Measurements from ENCODE around the gene SPTBN2. TPM values are rescaled to one million over a fixed set of nuclear protein-coding genes. Genes with fewer than 3 reads are reported as not detected.
"Not testable (repeated sequence)": the region's sequence is repeated elsewhere in the genome, so short reads cannot be mapped to it uniquely, and the experiment has no call there.

Gene SPTBN2
- total and polyA plus RNA-seq, 3 donors from 2014 or later, result 116 to 239 (median 159) TPM

DNA sequence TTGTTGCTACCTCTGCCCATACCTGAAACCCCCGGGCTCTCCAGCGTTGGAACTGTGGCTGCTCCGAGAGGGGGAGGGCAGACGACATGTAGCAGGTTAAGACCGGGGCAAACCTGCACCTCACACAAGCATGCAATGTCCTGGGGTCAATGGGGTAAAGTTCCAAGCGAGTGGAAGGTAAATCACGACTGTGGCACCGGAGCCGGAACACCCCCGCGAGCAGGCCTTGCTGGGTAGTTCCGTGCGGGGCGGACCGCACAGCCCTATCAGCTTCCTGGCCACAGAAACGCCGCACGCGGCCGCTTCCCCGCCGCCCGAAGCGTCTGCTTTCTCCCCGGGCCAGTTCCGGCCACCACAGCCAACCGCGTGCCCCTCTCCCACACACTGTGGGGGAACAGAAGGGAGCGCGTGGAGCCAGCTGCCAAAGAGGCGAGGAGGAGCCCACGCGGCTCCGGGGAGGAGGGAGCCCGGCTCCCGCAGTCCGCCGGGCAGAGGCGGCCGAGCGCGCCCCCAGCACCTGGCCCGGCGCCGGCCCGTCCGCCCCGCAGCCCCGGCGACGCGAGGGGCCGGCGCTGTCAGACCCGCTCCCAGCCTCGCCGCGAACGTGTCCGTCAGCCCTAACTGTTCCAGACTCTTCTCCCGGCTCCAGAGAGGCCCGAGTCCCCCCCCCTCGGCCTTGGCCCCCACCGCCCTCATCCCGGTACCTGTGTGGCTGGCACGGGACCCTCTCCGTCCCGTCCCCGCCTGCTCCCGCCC, 1.6 kb downstream of the SPTBN2 start:
- Histone ChIP-seq H3K9me3 (no peaks in the 10 kb centered on the region), H3K36me3 (ENCODE audit: low read depth, missing control alignments) (no peaks in the 10 kb centered on the region), H3K27me3 (no peaks in the 10 kb centered on the region), H3K4me3 (peak overlapping the region; percentile 52 to 59), H3K4me1 (peaks cover 12% of the 10 kb centered on the region), H3K27ac (peak overlapping the region; percentile 45 to 68)
- WGBS, 2 donors, result 3 to 49% methylated on average over 5 to 42 of the region's 70 CpGs
- no peak for TF ChIP-seq POLR2A (IDR thresholded peaks at IDR 0.05)
- TF ChIP-seq, protein P1, sequence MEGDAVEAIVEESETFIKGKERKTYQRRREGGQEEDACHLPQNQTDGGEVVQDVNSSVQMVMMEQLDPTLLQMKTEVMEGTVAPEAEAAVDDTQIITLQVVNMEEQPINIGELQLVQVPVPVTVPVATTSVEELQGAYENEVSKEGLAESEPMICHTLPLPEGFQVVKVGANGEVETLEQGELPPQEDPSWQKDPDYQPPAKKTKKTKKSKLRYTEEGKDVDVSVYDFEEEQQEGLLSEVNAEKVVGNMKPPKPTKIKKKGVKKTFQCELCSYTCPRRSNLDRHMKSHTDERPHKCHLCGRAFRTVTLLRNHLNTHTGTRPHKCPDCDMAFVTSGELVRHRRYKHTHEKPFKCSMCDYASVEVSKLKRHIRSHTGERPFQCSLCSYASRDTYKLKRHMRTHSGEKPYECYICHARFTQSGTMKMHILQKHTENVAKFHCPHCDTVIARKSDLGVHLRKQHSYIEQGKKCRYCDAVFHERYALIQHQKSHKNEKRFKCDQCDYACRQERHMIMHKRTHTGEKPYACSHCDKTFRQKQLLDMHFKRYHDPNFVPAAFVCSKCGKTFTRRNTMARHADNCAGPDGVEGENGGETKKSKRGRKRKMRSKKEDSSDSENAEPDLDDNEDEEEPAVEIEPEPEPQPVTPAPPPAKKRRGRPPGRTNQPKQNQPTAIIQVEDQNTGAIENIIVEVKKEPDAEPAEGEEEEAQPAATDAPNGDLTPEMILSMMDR (IDR thresholded peaks at IDR 0.05), result no peak
- intact Hi-C loops (cut with DNase I; ENCODE audit: low total_unique reads), result no loop called here
- peak; percentile 46 for DNase-seq

DNA sequence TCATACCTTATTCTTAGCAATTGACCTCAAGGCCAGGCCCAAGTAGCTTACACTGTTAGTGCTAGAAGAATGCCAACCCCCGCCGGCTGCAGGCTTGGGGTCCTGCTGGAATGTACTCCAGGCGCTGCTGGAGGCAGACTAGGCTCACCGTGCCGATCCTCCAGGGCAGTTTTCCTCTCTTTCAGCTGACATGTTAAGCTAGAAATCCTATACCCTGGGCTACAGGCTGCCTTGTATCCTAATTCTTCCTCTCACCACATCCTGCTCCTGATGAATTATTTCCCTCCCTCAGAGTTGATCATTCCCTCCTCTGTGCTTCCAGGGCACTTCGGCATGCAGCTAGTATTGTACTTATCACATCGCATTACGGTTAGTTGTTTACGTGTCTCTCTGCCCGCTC, 3.4 kb downstream of the SPTBN2 start:
- Histone ChIP-seq H3K4me3 (no peak overlapping the region), H3K4me1 (peaks cover 12% of the 10 kb centered on the region), H3K9me3 (no peaks in the 10 kb centered on the region), H3K27me3 (no peaks in the 10 kb centered on the region), H3K36me3 (ENCODE audit: low read depth, missing control alignments) (no peaks in the 10 kb centered on the region), H3K27ac (no peak overlapping the region)
- TF ChIP-seq, protein P1 (IDR thresholded peaks at IDR 0.05), result no peak
- no peak for TF ChIP-seq POLR2A (IDR thresholded peaks at IDR 0.05)
- WGBS, 2 donors, result 74 to 83% methylated on average over 10 of the region's 10 CpGs
- intact Hi-C loops (cut with DNase I; ENCODE audit: low total_unique reads), result no loop called here
- DNase-seq, result no peak

DNA sequence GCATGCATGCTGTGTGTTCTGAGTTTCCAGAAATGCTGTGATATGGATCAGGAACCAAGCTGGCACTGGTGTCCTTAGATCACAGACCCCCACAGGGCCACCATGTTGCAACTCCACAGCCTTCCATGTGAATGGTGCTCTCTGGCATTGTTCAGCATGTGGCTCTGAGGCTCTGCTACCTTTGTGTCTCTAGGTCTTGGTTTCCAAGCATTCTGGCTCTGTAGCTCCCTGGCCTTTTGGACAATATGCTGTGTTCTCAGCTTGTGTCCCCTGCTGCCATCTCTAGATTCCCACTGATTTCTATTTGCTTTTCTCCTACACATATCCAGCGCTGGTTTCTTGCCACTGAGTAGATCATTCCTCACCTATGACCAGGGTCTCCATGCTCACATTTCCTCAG, 3.9 kb downstream of the SPTBN2 start:
- 96 to 100% methylated on average over 1 of the region's 1 CpG for WGBS, 2 donors
- intact Hi-C loops (cut with DNase I; ENCODE audit: low total_unique reads), result no loop called here
- no peaks in the 10 kb centered on the region for H3K27me3 ChIP-seq

DNA sequence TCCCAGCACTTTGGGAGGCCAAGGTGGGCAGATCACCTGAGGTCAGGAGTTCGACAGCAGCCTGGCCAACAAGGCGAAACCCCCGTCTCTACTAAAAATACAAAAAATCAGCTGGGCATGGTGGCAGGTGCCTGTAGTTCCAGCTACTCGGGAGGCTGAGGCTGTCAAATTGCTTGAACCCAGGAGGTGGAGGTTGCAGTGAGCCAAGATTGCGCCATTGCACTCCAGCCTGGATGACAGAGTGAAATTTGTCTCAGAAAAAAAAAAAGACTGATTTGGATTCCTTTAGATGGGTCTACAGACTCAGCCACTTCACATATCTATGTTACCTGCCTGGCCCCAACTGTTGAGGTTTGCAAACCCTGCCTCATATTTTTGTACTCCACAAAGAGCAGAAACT, 4.8 kb downstream of the SPTBN2 start:
- DNase-seq; H3K9me3 ChIP-seq; H3K27ac ChIP-seq; intact Hi-C loops (cut with DNase I; ENCODE audit: low total_unique reads); H3K36me3 ChIP-seq (ENCODE audit: low read depth, missing control alignments); H3K4me3 ChIP-seq; H3K27me3 ChIP-seq: not testable (repeated sequence)
- H3K4me1 ChIP-seq, result peaks cover 12% of the 10 kb centered on the region
- WGBS, 2 donors, result 87 to 95% methylated on average over 5 of the region's 5 CpGs

More for the DNA sequence above, 3.9 kb downstream of the SPTBN2 start:
- H3K27ac ChIP-seq, result no peak overlapping the region
- no peaks in the 10 kb centered on the region for H3K36me3 ChIP-seq (ENCODE audit: low read depth, missing control alignments)
- DNase-seq, result no peak
- TF ChIP-seq POLR2A (IDR thresholded peaks at IDR 0.05), result no peak
- TF ChIP-seq, protein P1 (IDR thresholded peaks at IDR 0.05), result no peak
- no peaks in the 10 kb centered on the region for H3K9me3 ChIP-seq
- no peak overlapping the region for H3K4me3 ChIP-seq
- peaks cover 12% of the 10 kb centered on the region for H3K4me1 ChIP-seq

DNA sequence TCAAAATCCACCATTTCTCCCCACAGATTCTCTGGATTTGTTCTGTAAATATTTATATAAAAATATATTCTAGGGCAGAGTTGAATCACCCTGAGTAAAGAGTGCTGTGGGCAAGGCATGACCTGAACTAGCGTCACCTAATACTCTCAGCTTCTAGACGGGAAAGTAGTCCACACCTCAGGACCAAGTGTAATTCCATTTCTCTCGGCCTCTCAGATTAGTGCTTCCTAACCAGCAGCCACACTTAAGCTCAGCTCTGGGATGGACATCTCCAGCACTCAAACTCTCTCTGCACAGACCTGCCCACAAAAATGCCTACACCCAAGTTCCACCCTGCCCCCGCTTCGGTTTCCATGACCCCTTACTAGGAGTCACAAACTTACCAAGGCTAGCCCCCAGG, 5.3 kb downstream of the SPTBN2 start:
- WGBS, 2 donors, result 90 to 94% methylated on average over 5 of the region's 5 CpGs
- no peak overlapping the region for H3K4me3 ChIP-seq
- H3K27me3 ChIP-seq, result no peaks in the 10 kb centered on the region
- no peak overlapping the region for H3K27ac ChIP-seq
- TF ChIP-seq POLR2A (IDR thresholded peaks at IDR 0.05), result no peak
- TF ChIP-seq, protein P1 (IDR thresholded peaks at IDR 0.05), result no peak
- no peaks in the 10 kb centered on the region for H3K36me3 ChIP-seq (ENCODE audit: low read depth, missing control alignments)
- intact Hi-C loops (cut with DNase I; ENCODE audit: low total_unique reads), result no loop called here
- H3K4me1 ChIP-seq, result peaks cover 12% of the 10 kb centered on the region
- no peaks in the 10 kb centered on the region for H3K9me3 ChIP-seq
- DNase-seq, result no peak

Measured in testis (tissue), 3 donors.